GM12875 (cell line): ENCODE results near the gene RFT1.

Experiments
- H3K4me3 ChIP-seq: one replicate; pipeline ENCODE4 v1.5.1; 2011; ENCODE audit warnings: low read depth, low read length, control low read depth
- TF ChIP-seq, protein P1 (sequence below): IDR thresholded peaks from 2 replicates; pipeline ENCODE4 v1.5.1; 2011; ENCODE audit warnings: low read depth, mild to moderate bottlenecking, control low read depth, inconsistent platforms, low read length, moderate library complexity, borderline replicate concordance; ENCODE audit not compliant: insufficient read depth

Gene RFT1

DNA sequence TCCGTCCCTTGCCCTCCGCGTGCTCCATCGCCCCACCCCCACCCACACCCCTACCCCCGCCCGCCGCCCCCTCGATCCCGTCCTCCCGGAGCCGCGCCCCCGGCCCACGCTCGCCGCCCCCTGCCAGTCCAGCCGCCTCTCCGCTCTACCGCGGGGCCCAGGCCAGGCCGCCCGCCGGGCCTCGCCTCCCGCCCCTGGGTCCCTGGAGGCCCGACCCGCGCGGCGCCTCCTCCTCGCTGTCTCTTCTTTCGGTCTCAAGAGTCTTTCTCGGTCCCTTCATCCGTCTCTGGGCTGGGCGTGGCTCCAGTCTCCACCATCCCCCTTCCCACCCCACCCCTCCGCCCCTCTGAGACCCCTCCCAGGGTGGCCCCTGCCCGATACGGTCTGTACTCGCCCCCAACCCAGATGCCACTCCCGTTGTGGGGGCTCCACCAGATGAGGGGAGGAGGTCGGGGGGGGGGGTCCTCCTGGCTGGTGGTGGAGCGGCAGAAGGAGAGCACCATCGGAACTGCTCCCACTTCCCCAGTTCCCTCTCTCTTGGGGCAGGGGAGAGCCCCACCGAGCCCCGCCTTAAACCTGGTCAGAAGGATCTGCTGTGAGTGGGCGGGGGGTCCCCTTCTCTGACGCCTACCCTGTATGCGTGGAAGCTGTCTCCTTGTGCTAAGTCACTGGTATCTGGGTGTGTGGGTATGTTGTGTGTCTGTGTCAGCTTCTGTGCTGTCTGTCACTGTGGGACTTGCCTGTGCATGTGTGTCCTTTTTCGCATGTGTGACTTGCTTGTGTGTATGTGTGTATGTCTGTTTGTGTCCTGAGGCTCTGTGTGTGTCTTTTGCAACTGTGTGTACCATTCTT lies 31.8 kb upstream of the RFT1 start:
- TF ChIP-seq, protein P1, sequence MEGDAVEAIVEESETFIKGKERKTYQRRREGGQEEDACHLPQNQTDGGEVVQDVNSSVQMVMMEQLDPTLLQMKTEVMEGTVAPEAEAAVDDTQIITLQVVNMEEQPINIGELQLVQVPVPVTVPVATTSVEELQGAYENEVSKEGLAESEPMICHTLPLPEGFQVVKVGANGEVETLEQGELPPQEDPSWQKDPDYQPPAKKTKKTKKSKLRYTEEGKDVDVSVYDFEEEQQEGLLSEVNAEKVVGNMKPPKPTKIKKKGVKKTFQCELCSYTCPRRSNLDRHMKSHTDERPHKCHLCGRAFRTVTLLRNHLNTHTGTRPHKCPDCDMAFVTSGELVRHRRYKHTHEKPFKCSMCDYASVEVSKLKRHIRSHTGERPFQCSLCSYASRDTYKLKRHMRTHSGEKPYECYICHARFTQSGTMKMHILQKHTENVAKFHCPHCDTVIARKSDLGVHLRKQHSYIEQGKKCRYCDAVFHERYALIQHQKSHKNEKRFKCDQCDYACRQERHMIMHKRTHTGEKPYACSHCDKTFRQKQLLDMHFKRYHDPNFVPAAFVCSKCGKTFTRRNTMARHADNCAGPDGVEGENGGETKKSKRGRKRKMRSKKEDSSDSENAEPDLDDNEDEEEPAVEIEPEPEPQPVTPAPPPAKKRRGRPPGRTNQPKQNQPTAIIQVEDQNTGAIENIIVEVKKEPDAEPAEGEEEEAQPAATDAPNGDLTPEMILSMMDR = no peak
- H3K4me3 ChIP-seq = peak overlapping the region; percentile 94

GRCh38 chr3:53161450-53161819 lies 31.2 kb upstream of the RFT1 start:
- TF ChIP-seq, protein P1 = no peak
- H3K4me3 ChIP-seq = peak overlapping the region; percentile 94

GRCh38 chr3:53160660-53161449 lies 30.6 kb upstream of the RFT1 start, which contains the start of gene PRKCD:
TSS of gene PRKCD (plus strand) at chr3:53161209. CDS start at chr3:53178423, 17,214 bp downstream.
- H3K4me3 ChIP-seq = peak within 1 kb of the TSS; percentile 94
- TF ChIP-seq, protein P1 = peak; percentile 67

DNA sequence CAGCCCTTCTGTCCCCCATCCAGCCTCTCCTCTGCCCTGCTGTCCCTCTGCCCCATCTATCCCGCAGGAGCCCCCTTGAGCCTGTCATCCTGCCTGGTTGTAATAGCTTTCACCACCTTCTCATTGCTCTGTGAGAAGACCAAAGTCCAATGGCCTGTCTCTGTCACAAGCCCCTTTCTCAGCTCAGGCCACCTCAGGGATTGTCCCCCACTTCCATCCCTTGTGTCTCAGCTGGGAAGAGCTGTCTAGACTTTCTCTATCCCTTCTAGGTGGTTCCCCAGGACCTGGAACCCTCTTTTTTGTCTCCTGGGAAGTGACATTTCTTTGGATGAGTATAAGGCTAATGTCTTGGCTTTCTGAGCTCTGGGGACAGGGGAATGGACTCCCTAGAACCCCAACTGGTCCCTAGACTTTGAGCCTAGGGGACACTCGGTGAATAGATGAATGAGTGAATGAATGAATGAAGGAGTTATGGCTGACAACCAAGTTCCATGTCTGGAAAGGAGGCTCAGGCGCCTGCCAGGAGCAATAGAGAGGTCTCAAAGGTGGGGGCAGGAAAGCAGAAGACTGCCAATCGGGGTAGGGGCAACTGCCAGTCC lies 29.9 kb upstream of the RFT1 start:
- peak overlapping the region; percentile 94 for H3K4me3 ChIP-seq
- TF ChIP-seq, protein P1 = no peak

- H3K4me3 ChIP-seq = no peak overlapping the region
- TF ChIP-seq, protein P1 = no peak
Measured at GRCh38 chr3:53159156-53160060, 29.2 kb upstream of the RFT1 start.

DNA sequence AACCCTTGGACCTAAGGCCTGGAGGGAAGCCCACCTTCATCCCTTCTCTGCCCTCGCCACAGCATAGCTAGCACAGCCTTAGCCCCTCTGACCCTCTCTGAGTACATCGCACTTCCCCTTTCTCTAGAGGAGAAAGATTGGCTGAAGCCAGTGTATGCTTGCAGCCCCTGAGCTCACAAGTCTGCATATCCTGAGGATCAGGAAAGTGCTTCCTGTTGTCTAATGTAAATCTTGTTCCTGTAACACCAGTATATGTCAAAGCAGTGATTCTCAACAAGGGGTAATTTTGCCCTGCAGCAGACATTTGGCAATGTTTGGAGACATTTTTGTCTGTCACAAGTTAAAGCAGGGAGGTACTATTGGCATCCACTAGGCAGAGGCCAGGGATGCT lies 28.5 kb upstream of the RFT1 start:
- H3K4me3 ChIP-seq = no peak overlapping the region
- TF ChIP-seq, protein P1 = no peak
